Measurements from ENCODE around the gene SHROOM2.

Gene SHROOM2

DNA sequence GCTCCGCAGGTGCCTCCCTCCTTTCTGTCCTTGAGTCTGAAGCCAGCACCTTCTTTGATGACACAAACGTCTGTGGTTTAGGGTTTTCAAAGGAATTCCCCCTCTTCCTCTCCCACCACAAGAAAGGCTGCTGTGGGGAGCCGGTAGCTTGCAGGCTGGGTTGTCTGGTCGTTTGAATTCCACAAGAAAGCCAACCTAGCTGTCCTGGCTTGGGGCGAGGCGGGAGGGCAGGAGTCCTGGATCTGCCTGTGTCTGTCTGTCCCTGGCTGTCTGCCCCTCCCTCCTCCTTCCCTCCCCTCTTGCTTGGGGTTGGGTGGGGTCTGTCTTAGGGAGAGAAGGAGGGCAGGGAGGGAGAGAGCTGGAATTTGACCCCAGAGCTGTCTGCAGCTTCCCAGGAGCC lies 56.3 kb downstream of the SHROOM2 start:
- no peak overlapping the region for H3K4me3 ChIP-seq (ENCODE audit: extremely low read depth, insufficient read depth, low read length, poor library complexity, severe bottlenecking)
- peak overlapping the region; percentile 60 for H3K27ac ChIP-seq (ENCODE audit: low read depth, low read length, severe bottlenecking)
- no peaks in the 10 kb centered on the region for H3K9me3 ChIP-seq (ENCODE audit: control insufficient read depth, low read length)
- peaks cover 23% of the 10 kb centered on the region for H3K4me1 ChIP-seq (ENCODE audit: control insufficient read depth, insufficient read depth, low read length, poor library complexity, severe bottlenecking)
- no peaks in the 10 kb centered on the region for H3K36me3 ChIP-seq (ENCODE audit: control insufficient read depth, insufficient read depth, low read length)
- WGBS, 2 experiments (ENCODE audit: insufficient coverage in 2 of 2) = no CpG with 5 or more reads among the region's 6 CpGs

DNA sequence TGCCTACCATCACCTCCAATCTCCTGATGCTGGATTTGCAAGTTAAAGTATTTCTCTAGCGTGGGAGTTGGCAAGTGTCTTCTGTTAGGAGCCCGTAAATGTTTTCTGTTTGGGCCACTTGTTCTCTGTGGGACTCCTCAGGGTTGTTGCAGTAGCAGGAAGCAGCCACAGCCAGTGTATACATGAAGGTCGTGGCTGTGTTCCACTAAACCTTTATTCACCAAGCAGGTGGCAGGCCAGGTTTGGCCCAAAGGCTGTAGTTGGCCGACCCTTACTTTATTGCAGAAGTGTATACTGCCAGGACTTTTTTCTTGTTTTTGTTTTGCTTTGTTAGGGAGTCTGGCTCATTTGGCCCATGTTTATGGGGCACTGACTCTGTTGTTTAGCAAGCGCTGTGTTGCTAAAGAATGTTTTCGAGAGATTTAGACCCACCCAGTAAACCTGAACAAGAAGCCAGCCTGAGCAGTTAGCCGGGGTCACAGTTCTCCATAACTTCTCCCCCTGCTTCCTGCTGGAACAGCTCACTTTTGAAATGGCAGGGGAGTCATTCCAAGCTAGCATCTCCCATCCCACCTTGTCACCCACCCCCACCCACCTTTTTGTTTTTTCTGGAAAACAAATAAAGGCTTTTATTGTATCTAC lies 58.8 kb downstream of the SHROOM2 start:
- WGBS, 2 experiments (ENCODE audit: insufficient coverage in 2 of 2) = 80 to 100% methylated on average over 2 of the region's 7 CpGs
- H3K4me3 ChIP-seq (ENCODE audit: extremely low read depth, insufficient read depth, low read length, poor library complexity, severe bottlenecking) = no peak overlapping the region
- H3K9me3 ChIP-seq (ENCODE audit: control insufficient read depth, low read length) = no peaks in the 10 kb centered on the region
- no peaks in the 10 kb centered on the region for H3K36me3 ChIP-seq (ENCODE audit: control insufficient read depth, insufficient read depth, low read length)
- H3K27ac ChIP-seq (ENCODE audit: low read depth, low read length, severe bottlenecking) = no peak overlapping the region
- H3K4me1 ChIP-seq (ENCODE audit: control insufficient read depth, insufficient read depth, low read length, poor library complexity, severe bottlenecking) = peaks cover 26% of the 10 kb centered on the region

DNA sequence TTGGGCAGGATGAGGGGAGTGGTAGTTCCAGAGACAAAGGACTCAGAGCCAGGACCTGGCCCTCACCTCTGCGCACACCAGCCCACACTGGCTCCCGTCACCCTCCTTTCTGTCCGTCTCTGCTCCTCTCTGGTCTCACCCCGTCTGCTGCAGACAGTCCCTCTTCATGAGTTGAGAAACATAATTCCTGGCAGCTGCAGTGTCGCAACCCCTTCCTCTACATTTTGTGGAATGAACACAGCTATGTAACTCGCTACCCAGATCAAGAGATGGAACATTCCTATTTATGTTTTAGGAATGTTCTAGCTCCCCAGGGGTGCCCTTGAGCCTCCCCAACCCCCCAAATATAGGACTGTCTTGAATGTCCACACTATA lies 59.3 kb downstream of the SHROOM2 start:
- Histone ChIP-seq H3K9me3 (ENCODE audit: control insufficient read depth, low read length) (no peaks in the 10 kb centered on the region), H3K27ac (ENCODE audit: low read depth, low read length, severe bottlenecking) (no peak overlapping the region)
- 78 to 86% methylated on average over 3 to 4 of the region's 6 CpGs for WGBS, 2 experiments (ENCODE audit: insufficient coverage in 2 of 2)

DNA sequence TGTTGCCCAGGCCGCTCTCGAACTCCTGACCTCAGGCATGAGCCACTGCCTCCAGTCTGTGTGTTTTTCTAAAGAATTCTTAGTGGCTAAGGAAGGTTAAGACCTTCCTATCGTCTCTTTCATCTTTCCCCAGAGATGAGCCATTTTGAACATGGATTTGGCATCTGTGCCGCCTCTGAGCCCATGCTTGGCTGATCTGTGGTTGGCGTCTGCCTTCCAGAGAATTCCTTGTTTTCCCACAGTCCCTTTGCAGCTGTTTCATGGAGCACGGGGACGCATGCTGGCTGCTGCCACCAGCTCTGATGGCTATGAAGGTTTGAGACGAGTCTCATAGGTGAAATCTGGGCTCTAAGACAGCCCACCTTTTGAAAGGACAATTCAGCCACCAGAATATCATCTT lies 60.4 kb downstream of the SHROOM2 start:
- Histone ChIP-seq H3K9me3 (ENCODE audit: control insufficient read depth, low read length) (no peaks in the 10 kb centered on the region), H3K4me1 (ENCODE audit: control insufficient read depth, insufficient read depth, low read length, poor library complexity, severe bottlenecking) (peaks cover 26% of the 10 kb centered on the region), H3K36me3 (ENCODE audit: control insufficient read depth, insufficient read depth, low read length) (no peaks in the 10 kb centered on the region), H3K27ac (ENCODE audit: low read depth, low read length, severe bottlenecking) (peak overlapping the region; percentile 81), H3K4me3 (ENCODE audit: extremely low read depth, insufficient read depth, low read length, poor library complexity, severe bottlenecking) (no peak overlapping the region)
- 97% methylated on average over 5 of the region's 8 CpGs; no CpG with 5 or more reads in 1 of the 2 experiments for WGBS, 2 experiments (ENCODE audit: insufficient coverage in 2 of 2)

More for the DNA sequence above, 59.3 kb downstream of the SHROOM2 start:
- Histone ChIP-seq H3K4me3 (ENCODE audit: extremely low read depth, insufficient read depth, low read length, poor library complexity, severe bottlenecking) (no peak overlapping the region), H3K4me1 (ENCODE audit: control insufficient read depth, insufficient read depth, low read length, poor library complexity, severe bottlenecking) (peaks cover 26% of the 10 kb centered on the region), H3K36me3 (ENCODE audit: control insufficient read depth, insufficient read depth, low read length) (no peaks in the 10 kb centered on the region)

DNA sequence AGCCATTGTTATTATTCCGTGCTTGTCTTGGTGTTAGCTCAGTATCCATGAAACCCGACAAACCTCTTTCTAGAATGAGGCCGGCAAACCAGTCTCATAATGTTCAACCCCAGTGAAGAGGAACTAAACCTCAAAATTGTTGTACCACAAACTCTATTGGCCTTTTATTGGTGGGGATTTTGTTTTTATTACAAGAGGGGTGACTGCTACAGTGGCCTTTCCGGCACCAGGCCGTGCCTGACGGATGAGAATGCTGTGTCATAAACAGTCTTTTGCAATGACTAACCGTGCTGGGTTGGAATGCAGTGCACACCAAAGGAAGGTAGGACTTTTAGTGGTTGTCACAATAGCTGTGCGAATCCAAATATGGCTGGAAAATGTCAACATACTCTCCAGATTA lies 60.8 kb downstream of the SHROOM2 start:
- WGBS, 2 experiments (ENCODE audit: insufficient coverage in 2 of 2) = 69 to 97% methylated on average over 4 to 5 of the region's 8 CpGs
- H3K4me3 ChIP-seq (ENCODE audit: extremely low read depth, insufficient read depth, low read length, poor library complexity, severe bottlenecking) = no peak overlapping the region
- H3K36me3 ChIP-seq (ENCODE audit: control insufficient read depth, insufficient read depth, low read length) = no peaks in the 10 kb centered on the region
- H3K9me3 ChIP-seq (ENCODE audit: control insufficient read depth, low read length) = no peaks in the 10 kb centered on the region
- H3K27ac ChIP-seq (ENCODE audit: low read depth, low read length, severe bottlenecking) = peak overlapping the region; percentile 81
- peaks cover 29% of the 10 kb centered on the region for H3K4me1 ChIP-seq (ENCODE audit: control insufficient read depth, insufficient read depth, low read length, poor library complexity, severe bottlenecking)

DNA sequence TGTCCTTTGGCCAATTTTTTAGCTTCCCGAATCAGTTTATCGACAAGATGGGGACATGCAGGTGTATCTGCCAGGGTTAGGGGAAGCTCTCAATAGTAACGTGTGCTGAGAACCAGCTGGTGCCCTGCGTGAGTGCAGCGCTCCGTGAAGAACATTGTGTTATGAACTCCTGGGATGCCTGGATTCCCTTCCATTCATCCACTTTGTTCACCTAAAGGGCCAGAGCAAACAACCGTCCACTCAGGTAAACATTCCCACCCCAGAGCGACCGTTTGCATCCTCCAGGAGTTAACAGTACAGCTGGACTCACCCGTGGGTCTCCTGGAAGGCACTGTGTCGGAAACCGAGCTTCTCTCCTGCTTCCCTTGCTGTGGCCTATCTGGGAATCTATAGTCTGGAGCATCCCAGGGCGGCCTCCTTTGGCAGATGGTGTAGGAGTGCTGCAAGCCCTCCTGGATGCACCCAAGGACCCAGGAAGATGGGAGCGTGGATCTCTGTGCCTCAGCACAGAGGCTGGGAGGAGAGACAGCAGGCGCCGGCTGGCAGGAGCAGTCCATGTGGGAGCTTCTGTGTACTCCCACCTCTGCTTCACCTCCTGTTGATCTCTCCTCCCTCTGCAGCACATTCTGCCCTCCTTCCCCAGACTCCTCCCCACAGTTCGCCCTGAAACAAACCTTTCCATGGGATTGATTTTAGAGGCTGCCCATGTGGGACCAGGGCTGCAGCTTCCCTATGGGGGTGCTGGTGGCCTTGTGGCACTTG lies 62.7 kb downstream of the SHROOM2 start:
- 94% methylated on average over 6 to 8 of the region's 17 CpGs for WGBS, 2 experiments (ENCODE audit: insufficient coverage in 2 of 2)
- no peaks in the 10 kb centered on the region for H3K36me3 ChIP-seq (ENCODE audit: control insufficient read depth, insufficient read depth, low read length)
- no peak overlapping the region for H3K4me3 ChIP-seq (ENCODE audit: extremely low read depth, insufficient read depth, low read length, poor library complexity, severe bottlenecking)
- H3K9me3 ChIP-seq (ENCODE audit: control insufficient read depth, low read length) = no peaks in the 10 kb centered on the region
- H3K4me1 ChIP-seq (ENCODE audit: control insufficient read depth, insufficient read depth, low read length, poor library complexity, severe bottlenecking) = peaks cover 29% of the 10 kb centered on the region
- H3K27ac ChIP-seq (ENCODE audit: low read depth, low read length, severe bottlenecking) = no peak overlapping the region

DNA sequence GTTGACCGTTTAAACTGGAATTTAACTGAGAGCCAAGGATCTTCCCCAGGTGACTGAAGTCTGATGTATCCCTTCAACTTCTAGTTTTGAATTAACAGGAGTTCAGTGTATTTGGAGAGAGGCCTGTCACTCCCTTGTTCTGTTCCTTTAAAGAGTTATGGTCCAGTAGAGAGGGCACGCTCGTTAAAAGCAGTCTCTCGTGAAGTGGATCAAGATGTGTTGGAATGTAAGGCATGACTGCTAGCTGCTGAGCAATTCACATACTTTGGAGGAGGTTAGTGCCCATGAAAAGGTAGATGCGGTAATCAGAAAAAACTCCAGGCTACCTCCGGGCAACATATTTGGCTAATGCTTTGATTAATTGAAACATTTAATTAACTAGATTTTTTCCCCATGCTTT lies 65.7 kb downstream of the SHROOM2 start:
- H3K27ac ChIP-seq (ENCODE audit: low read depth, low read length, severe bottlenecking) = no peak overlapping the region
- no peak overlapping the region for H3K4me3 ChIP-seq (ENCODE audit: extremely low read depth, insufficient read depth, low read length, poor library complexity, severe bottlenecking)
- 48 to 62% methylated on average over 3 of the region's 6 CpGs for WGBS, 2 experiments (ENCODE audit: insufficient coverage in 2 of 2)
- no peaks in the 10 kb centered on the region for H3K36me3 ChIP-seq (ENCODE audit: control insufficient read depth, insufficient read depth, low read length)
- H3K9me3 ChIP-seq (ENCODE audit: control insufficient read depth, low read length) = no peaks in the 10 kb centered on the region
- peaks cover 28% of the 10 kb centered on the region for H3K4me1 ChIP-seq (ENCODE audit: control insufficient read depth, insufficient read depth, low read length, poor library complexity, severe bottlenecking)

DNA sequence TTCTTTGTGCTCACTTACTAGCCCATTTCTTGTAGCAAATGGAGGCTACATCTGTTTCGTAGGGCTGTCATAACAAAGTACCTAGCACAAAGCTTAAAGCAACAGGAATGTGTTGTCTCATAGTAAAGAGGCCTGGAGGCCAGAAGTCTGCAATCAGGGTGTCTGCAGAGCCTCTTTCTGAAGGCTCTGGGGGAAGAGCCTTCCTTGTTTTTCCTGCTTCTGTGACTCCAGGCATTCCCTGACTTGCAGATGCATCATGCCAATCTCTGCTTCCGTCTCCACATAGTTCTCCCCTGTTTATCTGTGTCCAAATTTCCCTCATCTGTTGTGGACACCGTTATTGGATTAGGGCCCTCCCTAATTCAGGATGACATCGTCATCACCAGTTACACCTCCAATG lies 67.1 kb downstream of the SHROOM2 start:
- WGBS, 2 experiments (ENCODE audit: insufficient coverage in 2 of 2) = 73% methylated on average over 2 of the region's 4 CpGs; no CpG with 5 or more reads in 1 of the 2 experiments
- Histone ChIP-seq H3K4me3 (ENCODE audit: extremely low read depth, insufficient read depth, low read length, poor library complexity, severe bottlenecking) (no peak overlapping the region), H3K4me1 (ENCODE audit: control insufficient read depth, insufficient read depth, low read length, poor library complexity, severe bottlenecking) (peaks cover 28% of the 10 kb centered on the region), H3K9me3 (ENCODE audit: control insufficient read depth, low read length) (no peaks in the 10 kb centered on the region), H3K27ac (ENCODE audit: low read depth, low read length, severe bottlenecking) (peak overlapping the region; percentile 79), H3K36me3 (ENCODE audit: control insufficient read depth, insufficient read depth, low read length) (no peaks in the 10 kb centered on the region)

DNA sequence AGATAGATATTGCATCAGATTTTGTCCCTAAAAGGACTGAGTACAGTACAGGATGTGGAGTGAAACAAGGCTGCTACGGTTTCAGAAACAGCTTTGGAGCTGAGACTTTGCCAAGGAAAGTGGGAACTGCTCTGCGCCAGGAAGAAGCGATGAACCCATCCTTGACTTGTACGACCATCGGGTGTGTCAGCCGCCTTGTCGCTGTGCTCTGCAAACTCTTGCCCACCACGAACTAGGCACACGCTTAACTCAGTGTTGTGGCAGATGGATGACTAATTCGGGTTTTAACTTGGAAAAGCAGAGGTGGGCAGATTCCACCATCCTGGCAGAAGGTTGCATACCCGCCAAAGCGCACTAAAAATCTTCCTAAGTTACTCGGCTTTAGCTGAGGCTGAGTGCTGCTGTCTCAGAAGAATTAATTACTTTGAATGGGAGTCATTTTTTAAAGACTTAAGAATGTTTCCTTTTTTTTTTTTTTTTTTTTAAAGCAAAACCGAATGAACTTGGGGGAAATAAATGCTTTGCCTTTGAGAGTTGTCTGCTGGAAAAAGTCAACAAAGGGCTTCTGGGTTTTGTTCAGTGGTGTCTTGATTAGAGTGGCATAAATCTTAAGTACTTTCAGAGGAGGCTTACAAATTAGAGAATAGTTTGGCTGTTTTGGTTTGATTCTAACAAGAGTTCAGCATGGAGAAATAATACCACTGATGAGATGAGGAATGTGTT lies 69.5 kb downstream of the SHROOM2 start:
- Histone ChIP-seq H3K4me3 (ENCODE audit: extremely low read depth, insufficient read depth, low read length, poor library complexity, severe bottlenecking) (no peak overlapping the region), H3K4me1 (ENCODE audit: control insufficient read depth, insufficient read depth, low read length, poor library complexity, severe bottlenecking) (peaks cover 37% of the 10 kb centered on the region), H3K9me3 (ENCODE audit: control insufficient read depth, low read length) (no peaks in the 10 kb centered on the region), H3K27ac (ENCODE audit: low read depth, low read length, severe bottlenecking) (no peak overlapping the region), H3K36me3 (ENCODE audit: control insufficient read depth, insufficient read depth, low read length) (no peaks in the 10 kb centered on the region)
- WGBS, 2 experiments (ENCODE audit: insufficient coverage in 2 of 2) = 89 to 100% methylated on average over 6 to 8 of the region's 14 CpGs

DNA sequence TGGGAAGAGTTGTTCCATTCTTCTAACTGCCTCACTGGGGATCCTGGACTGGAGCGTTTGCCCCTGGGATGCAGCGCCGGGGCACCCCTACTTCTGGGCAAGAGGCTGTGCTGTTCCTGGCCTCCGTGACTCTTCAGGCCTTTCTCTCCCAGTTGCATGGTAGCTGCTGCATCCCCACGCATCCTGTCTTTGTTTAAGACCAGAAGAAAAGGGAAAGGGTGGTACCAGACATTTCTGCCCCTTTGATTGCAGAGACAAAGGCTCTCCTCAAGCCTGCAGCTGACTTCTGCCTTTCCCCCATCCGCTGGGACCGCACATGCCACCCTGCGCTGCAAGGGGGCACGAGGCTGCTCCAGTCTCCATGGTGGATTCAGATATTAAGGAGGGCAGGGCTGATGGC lies 70.4 kb downstream of the SHROOM2 start:
- Histone ChIP-seq H3K27ac (ENCODE audit: low read depth, low read length, severe bottlenecking) (no peak overlapping the region), H3K4me1 (ENCODE audit: control insufficient read depth, insufficient read depth, low read length, poor library complexity, severe bottlenecking) (peaks cover 37% of the 10 kb centered on the region), H3K4me3 (ENCODE audit: extremely low read depth, insufficient read depth, low read length, poor library complexity, severe bottlenecking) (no peak overlapping the region), H3K36me3 (ENCODE audit: control insufficient read depth, insufficient read depth, low read length) (no peaks in the 10 kb centered on the region), H3K9me3 (ENCODE audit: control insufficient read depth, low read length) (no peaks in the 10 kb centered on the region)
- WGBS, 2 experiments (ENCODE audit: insufficient coverage in 2 of 2) = 80% methylated on average over 1 to 4 of the region's 9 CpGs
